Vagina (tissue), 2 donors: ENCODE data around the gene SGMS2. TPM values are rescaled to one million over a fixed set of nuclear protein-coding genes. Genes with fewer than 3 reads are reported as not detected.

ENCODE experiments used
- DNase-seq, 2 donors: peaks; one replicate each; pipeline ENCODE4 v3.0.0-alpha.2; 2017; ENCODE audit errors: extremely low spot score in 2 of 2
- H3K27ac ChIP-seq: fragments of 200-600 bp; sonication (generic); one replicate; pipeline ENCODE4 v1.5.1; 2019
- H3K27me3 ChIP-seq: fragments of 200-600 bp; sonication (generic); one replicate; pipeline ENCODE4 v1.5.1; 2019
- H3K36me3 ChIP-seq, 2 donors: fragments of 200-600 bp; sonication (generic); one replicate each; pipeline ENCODE4 v1.5.1; 2017 to 2019
- H3K4me1 ChIP-seq: fragments of 200-600 bp; sonication (generic); one replicate; pipeline ENCODE4 v1.5.1; 2019
- H3K4me3 ChIP-seq, 2 donors: fragments of 200-600 bp; sonication (generic); 1 replicate in 1 of 2; 2 replicates in 1 of 2; pipeline ENCODE4 v1.5.1; 2016 to 2019
- H3K9me3 ChIP-seq: fragments of 200-600 bp; sonication (generic); one replicate; pipeline ENCODE4 v1.5.1; 2019
- POLR2A ChIP-seq, 2 donors: fragments of 450-650 bp; IDR thresholded peaks; one replicate each; pipeline ENCODE4 v1.6.1; 2017; ENCODE audit warnings: antibody characterized with exemption in 2 of 2, mild to moderate bottlenecking in 2 of 2, moderate library complexity in 2 of 2
- POLR2AphosphoS5 ChIP-seq, 2 donors: sonication (generic); formaldehyde crosslinking; IDR thresholded peaks; one replicate each; pipeline ENCODE4 v1.9.0; 2017; ENCODE audit warnings: antibody characterized with exemption in 2 of 2, mild to moderate bottlenecking in 2 of 2, low read depth in 1 of 2; ENCODE audit not compliant: insufficient read depth in 1 of 2
- intact Hi-C: fragments of 100-400 bp; cut with DNase I; formaldehyde crosslinking; loops from one replicate; pipeline ENCODE4 v1.15.1; 2023
- total RNA-seq: library from RNA; depleted of rRNA; stranded (reverse); fragments of >200 nt; gene quantifications from one replicate; pipeline ENCODE4 v1.2.3, GENCODE V29; 2016
- TF ChIP-seq, protein P1 (sequence below), 3 experiments: fragments of 450-650 bp in 2 of 3; fragments of 200-600 bp in 1 of 3; sonication (generic) in 1 of 3; IDR thresholded peaks; one replicate each; pipeline ENCODE4 v1.5.1; 2017 to 2019; ENCODE audit warnings: antibody characterized with exemption in 3 of 3, mild to moderate bottlenecking in 2 of 3, moderate library complexity in 2 of 3

The SGMS2 gene
- total RNA-seq, 1 donor from 2014 or later: 66.5 TPM

DNA sequence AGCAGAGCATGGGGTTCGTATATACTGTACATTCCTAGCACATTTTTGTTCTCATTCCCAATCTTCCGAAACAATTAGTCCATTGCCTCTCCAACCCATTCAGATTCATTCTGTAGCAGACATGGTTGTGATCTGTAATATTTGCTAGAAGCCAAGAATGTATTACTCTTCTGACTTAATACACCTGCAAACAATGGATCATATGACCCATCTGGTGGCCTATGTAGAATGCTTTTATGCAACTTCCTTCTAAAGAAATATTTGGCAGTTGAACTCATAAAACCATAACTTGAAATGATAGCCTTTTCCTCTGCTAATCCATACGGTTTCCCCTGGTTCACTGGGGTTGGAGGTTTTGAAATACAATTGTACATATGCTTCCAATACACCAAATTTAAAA lies 32.8 kb upstream of the SGMS2 start:
- H3K9me3 ChIP-seq: no peaks in the 10 kb centered on the region
- H3K36me3 ChIP-seq: no peaks in the 10 kb centered on the region
- H3K4me1 ChIP-seq: no peaks in the 10 kb centered on the region
- no peaks in the 10 kb centered on the region for H3K27me3 ChIP-seq
- no peak for DNase-seq
- intact Hi-C loops: loop anchor here (10.0 kb wide), 1 partner anchor 1267 kb away; no protein-coding TSS in a partner anchor
- H3K4me3 ChIP-seq: no peak overlapping the region
- no peak overlapping the region for H3K27ac ChIP-seq
- TF ChIP-seq POLR2A (IDR thresholded peaks at IDR 0.05) (no peak), POLR2AphosphoS5 (IDR thresholded peaks at IDR 0.05; ENCODE audit: insufficient read depth in 1 of 2, low read depth in 1 of 2) (no peak)
- TF ChIP-seq, protein P1, sequence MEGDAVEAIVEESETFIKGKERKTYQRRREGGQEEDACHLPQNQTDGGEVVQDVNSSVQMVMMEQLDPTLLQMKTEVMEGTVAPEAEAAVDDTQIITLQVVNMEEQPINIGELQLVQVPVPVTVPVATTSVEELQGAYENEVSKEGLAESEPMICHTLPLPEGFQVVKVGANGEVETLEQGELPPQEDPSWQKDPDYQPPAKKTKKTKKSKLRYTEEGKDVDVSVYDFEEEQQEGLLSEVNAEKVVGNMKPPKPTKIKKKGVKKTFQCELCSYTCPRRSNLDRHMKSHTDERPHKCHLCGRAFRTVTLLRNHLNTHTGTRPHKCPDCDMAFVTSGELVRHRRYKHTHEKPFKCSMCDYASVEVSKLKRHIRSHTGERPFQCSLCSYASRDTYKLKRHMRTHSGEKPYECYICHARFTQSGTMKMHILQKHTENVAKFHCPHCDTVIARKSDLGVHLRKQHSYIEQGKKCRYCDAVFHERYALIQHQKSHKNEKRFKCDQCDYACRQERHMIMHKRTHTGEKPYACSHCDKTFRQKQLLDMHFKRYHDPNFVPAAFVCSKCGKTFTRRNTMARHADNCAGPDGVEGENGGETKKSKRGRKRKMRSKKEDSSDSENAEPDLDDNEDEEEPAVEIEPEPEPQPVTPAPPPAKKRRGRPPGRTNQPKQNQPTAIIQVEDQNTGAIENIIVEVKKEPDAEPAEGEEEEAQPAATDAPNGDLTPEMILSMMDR (IDR thresholded peaks at IDR 0.05): no peak

DNA sequence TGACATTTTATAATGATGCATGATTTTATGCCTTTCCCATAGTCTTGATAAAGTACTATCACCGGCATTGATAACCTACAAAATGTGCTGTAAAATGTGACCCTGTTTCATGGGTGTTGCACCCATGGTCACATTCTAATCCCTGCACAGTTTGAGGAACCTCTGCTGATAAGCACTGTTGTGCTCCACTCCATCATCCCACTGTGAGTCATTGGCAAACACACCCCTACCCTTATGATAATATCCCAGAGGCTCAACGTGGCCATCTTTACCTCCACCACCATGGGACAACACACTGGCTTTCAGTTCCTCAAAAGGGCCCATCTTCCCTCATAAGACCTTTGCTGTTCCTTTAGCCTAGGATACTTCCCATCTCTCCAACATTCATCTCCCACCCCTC lies 32.0 kb upstream of the SGMS2 start:
- no peak for TF ChIP-seq POLR2AphosphoS5 (IDR thresholded peaks at IDR 0.05; ENCODE audit: insufficient read depth in 1 of 2, low read depth in 1 of 2)
- no peak for TF ChIP-seq POLR2A (IDR thresholded peaks at IDR 0.05)
- TF ChIP-seq, protein P1 (IDR thresholded peaks at IDR 0.05): no peak
- Histone ChIP-seq H3K4me3 (no peak overlapping the region), H3K36me3 (no peaks in the 10 kb centered on the region), H3K27me3 (no peaks in the 10 kb centered on the region), H3K4me1 (no peaks in the 10 kb centered on the region), H3K27ac (no peak overlapping the region), H3K9me3 (no peaks in the 10 kb centered on the region)
- DNase-seq: no peak
- intact Hi-C loops: loop anchor here (10.0 kb wide), 1 partner anchor 1268 kb away; no protein-coding TSS in a partner anchor

DNA sequence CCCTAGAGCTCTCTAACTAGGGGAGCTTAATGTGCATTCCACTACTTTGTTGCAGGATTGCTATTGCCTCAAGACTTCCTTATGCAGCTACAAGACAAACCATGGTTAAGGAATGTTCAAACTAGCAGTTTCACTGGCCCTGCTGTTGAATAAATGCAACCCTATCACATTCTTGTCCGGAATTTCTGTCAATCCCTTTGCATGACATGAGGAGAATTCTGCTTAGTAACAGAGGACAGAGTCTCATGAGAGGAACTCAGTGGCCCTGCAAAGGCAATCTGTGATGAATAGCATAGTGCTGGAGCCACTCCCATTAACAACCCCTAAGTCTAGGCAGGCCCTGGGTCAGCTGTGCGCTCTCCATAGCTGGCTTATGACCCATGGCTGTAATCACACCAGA lies 30.7 kb upstream of the SGMS2 start:
- no peaks in the 10 kb centered on the region for H3K27me3 ChIP-seq
- no peak overlapping the region for H3K4me3 ChIP-seq
- no peaks in the 10 kb centered on the region for H3K9me3 ChIP-seq
- H3K36me3 ChIP-seq: no peaks in the 10 kb centered on the region
- intact Hi-C loops: loop anchor here (10.0 kb wide), 1 partner anchor 1269 kb away; no protein-coding TSS in a partner anchor
- TF ChIP-seq POLR2A (IDR thresholded peaks at IDR 0.05): no peak
- TF ChIP-seq POLR2AphosphoS5 (IDR thresholded peaks at IDR 0.05; ENCODE audit: insufficient read depth in 1 of 2, low read depth in 1 of 2): no peak
- TF ChIP-seq, protein P1 (IDR thresholded peaks at IDR 0.05): no peak
- no peak overlapping the region for H3K27ac ChIP-seq
- no peaks in the 10 kb centered on the region for H3K4me1 ChIP-seq
- no peak for DNase-seq

DNA sequence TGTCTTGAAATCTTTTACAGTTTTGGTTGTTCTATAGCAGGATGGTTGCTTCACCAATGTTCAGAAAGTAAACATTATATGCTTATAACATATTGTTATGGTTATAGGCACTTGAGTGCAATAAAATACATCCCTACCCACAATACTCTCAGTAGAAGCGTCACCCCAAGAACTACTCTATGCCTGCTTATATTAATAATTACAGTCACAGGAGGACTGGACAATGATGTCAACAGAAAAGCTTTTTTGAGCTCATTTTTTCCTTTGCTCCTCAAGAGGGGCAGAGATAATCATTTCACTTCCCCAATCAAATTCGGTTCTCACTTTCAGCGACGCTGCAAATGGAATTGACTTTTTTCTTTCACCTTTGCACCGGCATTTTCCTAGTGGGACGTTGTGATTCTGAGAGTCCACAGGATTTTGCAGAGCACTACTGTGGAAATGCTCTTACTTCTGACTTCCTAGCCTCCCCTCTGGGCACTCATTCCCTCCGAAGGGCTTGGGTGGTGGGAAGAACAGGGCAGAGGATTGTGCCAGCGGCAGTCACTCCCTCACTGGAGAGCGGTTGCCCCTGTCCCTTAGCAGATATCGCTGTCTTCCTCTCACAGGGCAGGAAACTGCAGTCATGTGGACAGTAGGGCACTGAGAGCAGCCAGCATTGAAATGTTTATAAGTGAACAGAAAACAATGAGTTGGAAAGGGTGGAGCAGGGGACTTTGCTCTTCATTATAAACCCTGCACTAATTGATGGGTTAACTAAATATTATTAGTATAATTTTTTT lies 24.9 kb upstream of the SGMS2 start:
- no peak for DNase-seq
- intact Hi-C loops: loop anchor here (10.0 kb wide), 1 partner anchor 1275 kb away; no protein-coding TSS in a partner anchor
- no peak overlapping the region for H3K4me3 ChIP-seq
- TF ChIP-seq POLR2AphosphoS5 (IDR thresholded peaks at IDR 0.05; ENCODE audit: insufficient read depth in 1 of 2, low read depth in 1 of 2): no peak
- TF ChIP-seq, protein P1 (IDR thresholded peaks at IDR 0.05): no peak
- no peak for TF ChIP-seq POLR2A (IDR thresholded peaks at IDR 0.05)
- H3K27ac ChIP-seq: no peak overlapping the region
- H3K27me3 ChIP-seq: no peaks in the 10 kb centered on the region
- no peaks in the 10 kb centered on the region for H3K9me3 ChIP-seq
- no peaks in the 10 kb centered on the region for H3K4me1 ChIP-seq
- H3K36me3 ChIP-seq: no peaks in the 10 kb centered on the region

DNA sequence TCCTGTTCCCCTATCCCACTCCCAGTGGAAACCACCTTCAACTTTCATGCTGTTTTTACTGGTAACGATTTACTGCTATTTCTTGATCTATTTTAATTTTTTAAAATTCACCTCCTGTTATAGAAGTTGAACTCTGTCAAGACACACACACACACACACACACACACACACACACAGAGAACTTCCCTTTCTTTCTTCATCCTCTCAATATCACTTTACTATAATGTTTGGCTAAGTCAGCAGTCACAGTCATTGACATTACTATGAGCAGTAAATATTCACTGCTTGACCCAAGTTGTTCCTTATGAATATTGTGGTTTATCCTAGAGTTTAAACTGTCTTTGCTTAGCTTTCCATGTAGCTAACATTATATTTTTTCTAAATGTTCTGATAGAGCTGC lies 24.0 kb upstream of the SGMS2 start:
- TF ChIP-seq, protein P1 (IDR thresholded peaks at IDR 0.05): no peak
- no peak for TF ChIP-seq POLR2AphosphoS5 (IDR thresholded peaks at IDR 0.05; ENCODE audit: insufficient read depth in 1 of 2, low read depth in 1 of 2)
- no peak for TF ChIP-seq POLR2A (IDR thresholded peaks at IDR 0.05)
- Histone ChIP-seq H3K4me1 (no peaks in the 10 kb centered on the region), H3K27me3 (no peaks in the 10 kb centered on the region), H3K4me3 (no peak overlapping the region), H3K36me3 (no peaks in the 10 kb centered on the region), H3K27ac (no peak overlapping the region), H3K9me3 (no peaks in the 10 kb centered on the region)
- no peak for DNase-seq
- intact Hi-C loops: no loop called here
